ES-I3 (cell line): Measurements from ENCODE around the gene ARPC5.
"Not testable (repeated sequence)": the region's sequence is repeated elsewhere in the genome, so short reads cannot be mapped to it uniquely, and the experiment has no call there.

Experiments
- H3K36me3 ChIP-seq: 2 replicates; pipeline ENCODE4 v1.6.1; 2013; ENCODE audit warnings: mild to moderate bottlenecking, low read length, control low read depth, moderate library complexity; ENCODE audit not compliant: insufficient read depth
- H3K4me1 ChIP-seq: 2 replicates; pipeline ENCODE4 v1.6.1; 2013; ENCODE audit warnings: mild to moderate bottlenecking, control low read depth, low read length; ENCODE audit not compliant: insufficient read depth
- H3K9ac ChIP-seq: 2 replicates; pipeline ENCODE4 v1.6.1; 2013; ENCODE audit warnings: low read depth, mild to moderate bottlenecking, low read length, moderate library complexity
- H3K9me3 ChIP-seq: 2 replicates; pipeline ENCODE4 v1.6.1; 2013; ENCODE audit warnings: mild to moderate bottlenecking, low read length, moderate library complexity; ENCODE audit not compliant: control insufficient read depth, insufficient read depth

Gene ARPC5

DNA sequence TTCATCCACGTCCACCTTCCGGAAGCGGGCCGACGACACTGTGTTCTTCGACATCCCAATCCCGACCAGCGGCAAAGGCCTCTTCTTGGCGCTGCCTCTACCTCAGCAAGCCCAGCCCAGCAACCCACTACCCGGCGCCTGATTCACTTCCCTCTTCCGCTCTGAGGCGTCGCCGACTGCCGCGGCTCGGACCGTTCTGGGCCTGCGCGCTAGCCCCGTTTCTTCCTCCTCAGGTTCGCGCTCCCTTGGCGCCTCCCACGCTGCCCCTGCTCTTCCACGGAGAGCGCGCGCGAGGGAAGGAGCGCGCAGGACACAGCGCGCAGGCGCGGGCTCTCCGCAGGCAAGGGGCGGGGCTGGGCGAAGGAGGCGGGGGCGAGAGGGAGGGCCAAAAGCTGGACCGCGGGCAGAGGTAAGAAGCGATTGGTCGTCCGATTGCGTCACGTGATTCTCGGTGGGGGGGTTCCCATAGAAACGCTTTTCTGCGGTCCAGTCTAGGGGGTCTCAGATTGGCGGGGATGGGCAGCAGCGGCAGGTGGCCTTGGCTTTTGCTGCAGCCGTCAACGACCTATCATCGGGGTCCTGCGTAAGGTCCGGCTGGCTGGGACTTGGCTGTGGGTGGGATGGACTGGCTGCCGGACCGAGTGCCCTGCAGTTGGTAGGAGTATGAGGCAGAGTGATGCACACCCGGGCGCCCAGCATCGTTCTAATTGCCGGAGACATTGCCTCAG lies at the start of gene ARPC5:
ARPC5 (minus strand) TSS at position 178 of the 728 bp plus-strand sequence; CDS start at position 54, 124 bp downstream.
- no peaks in the 10 kb centered on the region for H3K9me3 ChIP-seq
- H3K4me1 ChIP-seq: no peaks in the 10 kb centered on the region
- no peaks in the 10 kb centered on the region for H3K36me3 ChIP-seq
- peak within 1 kb of the TSS; percentile 93 for H3K9ac ChIP-seq

DNA sequence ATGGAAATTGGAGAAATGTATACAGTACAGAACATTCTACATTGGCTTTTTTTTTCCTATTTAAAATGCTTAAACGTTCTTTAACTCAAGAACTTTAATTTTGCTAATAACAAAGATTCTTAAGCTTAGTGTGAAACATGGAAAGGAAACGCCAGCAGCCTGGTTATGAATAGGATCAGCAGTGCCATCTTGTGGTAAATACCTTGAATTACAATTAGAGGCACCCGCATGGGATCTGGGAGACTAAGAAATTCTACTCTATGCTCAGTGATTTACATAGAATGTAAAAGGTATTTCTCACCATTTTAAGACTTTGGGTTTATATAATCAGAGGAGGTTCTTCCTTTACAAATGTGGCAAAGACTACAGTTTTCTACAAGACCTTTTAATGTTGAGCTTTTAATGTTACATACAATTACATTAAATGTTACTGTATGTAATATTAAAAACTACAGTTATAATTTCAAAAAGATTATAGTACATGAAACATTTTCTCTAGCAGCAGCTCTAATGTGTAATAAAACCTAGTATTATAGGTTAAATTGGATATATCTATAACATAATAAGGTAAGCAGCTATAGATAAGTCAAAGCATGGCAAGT lies 49.6 kb upstream of the ARPC5 start:
- no peaks in the 10 kb centered on the region; the same call in none of the 2 replicates for H3K4me1 ChIP-seq
- no peaks in the 10 kb centered on the region for H3K9me3 ChIP-seq
- no peak overlapping the region for H3K9ac ChIP-seq
- H3K36me3 ChIP-seq: no peaks in the 10 kb centered on the region

DNA sequence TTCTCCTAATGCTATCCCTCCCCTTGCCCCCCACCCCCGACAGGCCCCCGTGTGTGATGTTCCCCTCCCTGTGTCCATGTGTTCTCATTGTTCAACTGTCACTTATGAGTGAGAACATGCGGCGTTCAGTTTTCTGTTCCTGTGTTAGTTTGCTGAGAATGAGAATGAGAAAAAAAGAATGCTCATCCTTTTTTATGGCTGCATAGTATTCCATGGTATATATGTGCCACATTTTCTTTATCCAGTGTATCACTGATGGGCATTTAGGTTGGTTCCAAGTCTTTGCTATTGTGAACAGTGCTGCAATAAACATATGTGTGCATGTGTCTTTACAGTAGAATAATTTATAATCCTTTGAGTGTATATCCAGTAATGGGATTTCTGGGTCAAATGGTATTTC lies 43.8 kb upstream of the ARPC5 start:
- H3K36me3 ChIP-seq, H3K9ac ChIP-seq, H3K4me1 ChIP-seq, H3K9me3 ChIP-seq: not testable (repeated sequence)

DNA sequence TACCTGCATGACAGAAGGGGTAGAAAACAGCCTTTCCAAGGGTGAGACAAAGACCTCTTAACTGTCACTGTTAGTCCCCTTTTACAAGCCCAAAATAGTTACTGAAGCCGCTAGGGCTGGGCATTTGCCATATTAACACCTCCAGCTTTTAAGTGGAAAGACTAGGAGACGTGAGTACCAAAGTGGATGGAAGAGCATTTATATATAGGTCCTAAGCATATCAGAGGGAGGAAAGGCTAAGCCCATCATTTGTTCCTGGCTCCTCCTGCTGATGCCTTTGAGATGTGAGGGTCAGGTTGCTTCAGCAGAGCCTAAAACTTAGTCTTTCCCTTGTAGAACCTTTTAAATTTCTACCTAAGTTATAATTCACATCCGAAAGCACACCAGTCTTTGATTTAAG lies 43.2 kb upstream of the ARPC5 start:
- Histone ChIP-seq H3K36me3 (no peaks in the 10 kb centered on the region), H3K9ac (no peak overlapping the region), H3K9me3 (no peaks in the 10 kb centered on the region), H3K4me1 (no peaks in the 10 kb centered on the region)

DNA sequence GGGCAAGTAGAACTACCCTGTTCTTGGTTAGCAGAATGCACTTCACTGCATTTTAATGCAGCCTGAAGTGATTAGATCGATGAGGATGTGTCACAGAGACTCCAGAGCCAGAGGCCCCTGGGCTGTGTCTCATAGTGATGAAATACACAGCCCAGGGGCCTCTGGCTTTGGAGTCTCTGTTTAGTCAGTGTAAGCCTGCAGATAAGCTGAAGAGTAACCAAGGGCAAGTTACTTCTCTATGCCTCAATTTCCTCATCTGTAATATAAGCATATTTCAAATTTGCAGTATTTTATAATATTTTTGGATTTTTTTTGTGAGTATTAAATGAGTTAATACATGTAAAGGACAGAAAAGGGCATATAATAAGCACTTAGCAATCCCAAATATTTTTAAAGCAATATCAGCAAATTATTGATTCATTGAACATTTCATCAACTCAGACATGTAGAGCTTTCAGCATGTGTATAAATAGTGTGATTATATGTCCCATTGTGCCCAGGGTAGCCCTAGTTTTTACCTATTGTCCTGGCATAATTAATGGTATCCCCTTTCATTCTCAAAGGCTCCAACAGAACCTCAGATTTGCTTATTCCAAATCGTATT lies 41.1 kb upstream of the ARPC5 start:
- Histone ChIP-seq H3K9ac (no peak overlapping the region), H3K36me3 (no peaks in the 10 kb centered on the region), H3K9me3 (no peaks in the 10 kb centered on the region), H3K4me1 (no peaks in the 10 kb centered on the region)

DNA sequence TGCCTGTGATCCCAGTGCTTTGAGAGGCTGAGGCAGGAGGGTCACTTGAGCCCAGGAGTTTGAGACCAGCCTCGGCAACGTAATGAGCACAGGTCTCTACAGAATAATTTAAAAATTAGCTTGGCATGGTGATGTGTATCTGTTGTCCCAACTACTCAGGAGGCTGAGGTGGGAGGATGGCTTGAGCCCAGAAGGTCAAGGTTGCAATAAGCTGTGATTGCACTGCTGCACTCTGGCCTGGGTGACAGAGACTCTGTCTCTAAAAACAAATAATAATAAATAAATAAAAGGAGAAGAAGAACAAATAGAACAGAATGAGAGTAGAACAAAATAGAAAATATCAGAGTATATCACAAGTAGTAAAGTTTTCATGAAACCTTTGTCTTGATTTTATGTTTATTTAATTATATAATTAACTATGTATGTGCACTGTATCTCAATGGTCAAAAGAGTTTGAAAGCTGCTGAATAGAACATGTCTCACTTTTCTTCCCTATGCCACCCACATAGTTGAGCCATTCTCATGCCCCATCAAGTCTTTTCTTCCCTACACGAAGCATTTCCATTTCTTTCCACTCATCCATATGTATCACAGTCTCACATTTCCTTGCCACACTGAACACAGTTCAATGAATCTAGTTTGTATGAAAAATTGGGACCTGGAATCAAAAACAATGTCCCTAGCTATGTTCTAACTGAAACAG lies 40.5 kb upstream of the ARPC5 start:
- H3K9ac ChIP-seq: no peak overlapping the region
- H3K4me1 ChIP-seq: no peaks in the 10 kb centered on the region
- no peaks in the 10 kb centered on the region; the same call in 1 of the 2 replicates for H3K9me3 ChIP-seq
- no peaks in the 10 kb centered on the region for H3K36me3 ChIP-seq

DNA sequence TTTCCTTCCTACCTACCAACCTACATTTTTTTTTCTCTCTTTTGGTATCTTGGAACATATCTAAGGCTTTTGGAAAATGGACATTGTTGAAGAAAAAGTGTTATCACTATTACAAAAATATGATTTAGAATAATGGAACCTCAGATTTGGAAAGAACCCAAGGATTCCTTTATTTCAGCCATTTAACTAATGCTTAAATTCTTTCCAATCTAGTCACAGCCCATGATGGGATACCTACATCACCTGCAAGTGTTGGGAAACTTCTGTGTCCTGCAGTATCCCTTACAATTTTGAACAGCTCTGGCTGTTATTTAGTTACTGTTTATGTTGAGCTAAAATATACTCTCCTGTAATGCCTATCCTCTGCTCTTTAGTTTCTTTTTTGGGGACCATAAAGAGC lies 39.8 kb upstream of the ARPC5 start:
- no peaks in the 10 kb centered on the region for H3K4me1 ChIP-seq
- H3K9ac ChIP-seq: no peak overlapping the region
- H3K36me3 ChIP-seq: no peaks in the 10 kb centered on the region
- H3K9me3 ChIP-seq: no peaks in the 10 kb centered on the region; the same call in 1 of the 2 replicates

DNA sequence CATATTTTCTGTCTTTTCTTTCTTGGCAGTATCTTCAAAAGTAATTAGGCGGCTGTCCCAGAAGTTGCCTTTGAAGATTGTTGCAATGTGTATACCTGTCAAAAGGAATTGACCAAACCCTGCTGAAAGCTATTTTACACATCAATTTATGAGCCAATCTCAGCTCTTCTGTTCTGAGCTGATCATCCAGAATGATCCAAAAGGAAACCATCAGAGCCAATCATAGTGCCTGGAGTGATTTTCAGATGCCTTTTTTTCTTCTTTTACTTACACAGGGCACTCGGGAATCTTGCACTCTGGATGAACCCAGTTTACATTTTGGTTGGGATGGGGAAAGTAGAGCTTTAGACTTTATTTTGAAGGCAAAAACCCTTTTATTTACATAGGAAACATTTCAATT lies 39.3 kb upstream of the ARPC5 start:
- Histone ChIP-seq H3K4me1 (no peaks in the 10 kb centered on the region), H3K36me3 (no peaks in the 10 kb centered on the region), H3K9me3 (no peaks in the 10 kb centered on the region; the same call in 1 of the 2 replicates), H3K9ac (no peak overlapping the region)

DNA sequence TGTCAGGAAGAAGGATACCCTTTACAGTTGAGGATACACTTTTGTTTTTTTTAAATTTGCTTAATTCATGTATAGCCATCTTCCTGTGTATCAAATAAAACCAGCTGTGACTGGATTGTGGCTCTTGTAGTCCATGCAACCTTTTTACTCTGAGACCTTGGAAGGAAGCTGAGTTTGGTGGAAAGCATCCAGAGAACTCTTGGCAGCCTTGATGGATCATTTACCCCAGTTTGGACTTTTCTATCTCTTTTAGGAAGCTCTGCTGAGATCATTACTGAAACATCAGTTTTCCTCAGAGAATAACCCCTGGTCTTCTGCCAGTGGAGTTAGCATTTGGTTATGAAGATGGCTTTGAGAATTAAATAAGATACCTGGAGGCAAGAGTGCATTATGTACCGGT lies 38.8 kb upstream of the ARPC5 start:
- peaks cover 2% of the 10 kb centered on the region; the same call in 1 of the 2 replicates for H3K9me3 ChIP-seq
- no peaks in the 10 kb centered on the region for H3K36me3 ChIP-seq
- no peak overlapping the region for H3K9ac ChIP-seq
- no peaks in the 10 kb centered on the region for H3K4me1 ChIP-seq

DNA sequence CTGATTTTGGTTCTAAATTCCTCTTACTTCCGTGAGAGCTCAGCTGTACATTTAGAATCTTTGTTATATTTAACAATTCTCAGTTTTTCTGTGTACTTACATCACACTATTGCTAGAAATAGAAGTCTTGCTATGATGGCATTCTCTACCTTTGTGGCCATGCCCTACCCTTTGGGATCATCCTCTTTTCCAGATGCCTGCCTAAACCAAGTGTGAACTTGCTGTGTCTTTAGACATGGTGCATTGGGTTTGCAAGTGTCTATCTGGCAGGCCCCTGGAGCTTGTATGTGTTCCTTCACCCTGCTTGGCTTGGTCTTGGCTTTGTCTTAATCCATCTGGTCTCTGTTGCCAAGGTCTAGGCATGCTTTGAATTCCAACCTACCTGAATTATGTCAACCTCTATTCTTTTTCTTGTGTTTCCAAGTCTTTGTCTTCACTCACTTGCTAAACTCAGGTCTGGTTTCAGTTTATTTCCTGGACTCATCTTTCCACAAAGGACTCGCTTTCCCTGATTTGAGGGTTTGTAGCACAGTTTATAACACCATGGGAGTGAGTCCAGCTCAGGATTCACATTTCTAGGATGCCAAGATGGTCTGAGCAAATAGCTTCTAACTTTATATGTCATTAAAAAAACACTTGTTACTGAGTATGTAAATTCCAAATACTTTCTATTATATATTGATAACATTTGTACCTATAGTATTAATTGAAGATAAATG lies 38.2 kb upstream of the ARPC5 start:
- Histone ChIP-seq H3K4me1 (no peaks in the 10 kb centered on the region), H3K9me3 (peaks cover 3% of the 10 kb centered on the region; the same call in 1 of the 2 replicates), H3K36me3 (no peaks in the 10 kb centered on the region), H3K9ac (no peak overlapping the region)

DNA sequence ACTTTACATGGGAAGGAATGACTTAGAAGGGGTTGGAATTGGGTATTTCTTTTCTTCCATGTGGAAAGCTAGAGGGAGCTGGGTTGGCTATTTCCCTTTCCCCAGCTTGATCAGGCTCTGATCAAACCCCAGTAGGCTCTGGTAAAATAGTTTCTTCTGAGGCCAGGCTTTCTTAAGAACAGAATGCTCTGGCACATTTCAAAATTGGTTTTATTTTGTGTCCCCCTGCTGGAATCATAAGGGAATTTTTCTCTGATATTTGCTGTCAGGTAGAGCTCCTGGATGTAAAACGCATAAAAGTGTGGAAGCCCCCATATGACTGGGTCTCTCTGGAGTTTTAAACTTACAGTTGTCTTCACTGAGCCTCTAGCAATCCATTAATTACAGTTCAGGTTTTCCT lies 34.6 kb upstream of the ARPC5 start:
- H3K36me3 ChIP-seq: no peaks in the 10 kb centered on the region
- H3K9ac ChIP-seq: no peak overlapping the region
- peaks cover 3% of the 10 kb centered on the region; the same call in 1 of the 2 replicates for H3K9me3 ChIP-seq
- H3K4me1 ChIP-seq: no peaks in the 10 kb centered on the region

DNA sequence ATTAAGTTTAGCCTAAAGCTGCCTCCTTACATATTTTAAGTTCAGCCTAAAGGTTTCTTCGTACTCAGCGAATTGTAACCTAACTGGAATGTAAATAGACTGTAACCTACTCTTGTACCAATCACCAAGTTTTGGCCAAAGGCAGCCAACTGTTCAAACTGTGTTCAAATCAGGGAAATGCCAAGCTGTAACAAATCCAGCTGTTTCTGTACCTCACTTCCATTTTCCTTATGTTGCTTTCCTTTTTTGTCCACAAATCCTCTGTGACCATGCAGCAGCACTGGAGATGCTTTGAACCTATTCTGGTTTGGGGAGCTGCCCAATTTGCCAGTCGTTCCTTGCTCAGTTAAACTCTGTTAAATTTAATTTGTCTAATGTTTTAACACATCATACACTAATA lies 20.8 kb upstream of the ARPC5 start:
- Histone ChIP-seq H3K9ac (no peak overlapping the region), H3K36me3 (no peaks in the 10 kb centered on the region), H3K9me3 (no peaks in the 10 kb centered on the region), H3K4me1 (peaks cover 4% of the 10 kb centered on the region)

DNA sequence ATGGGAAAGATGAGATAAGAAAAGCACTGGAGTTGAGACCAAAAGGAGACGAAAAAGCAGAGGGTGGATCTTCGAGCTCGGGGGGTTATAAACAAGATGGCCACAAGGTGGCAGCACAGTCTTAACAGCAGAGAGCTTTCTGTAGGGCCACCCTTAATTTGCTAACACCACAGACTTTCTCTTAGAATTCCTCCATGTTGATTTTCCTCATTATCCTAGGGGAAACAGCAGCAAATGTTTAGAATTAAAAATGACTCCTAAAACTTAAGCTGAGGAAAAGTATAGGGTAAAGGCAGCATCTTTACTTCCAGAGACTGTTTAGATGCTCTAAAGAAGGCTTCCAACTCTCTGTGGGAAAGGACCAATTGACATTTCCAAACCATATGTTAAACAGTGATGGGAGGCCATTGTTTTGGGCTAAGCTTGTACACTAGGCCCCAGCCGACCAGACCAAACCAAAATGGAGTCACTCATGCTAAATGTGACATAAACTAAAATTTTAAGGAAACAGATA lies 20.0 kb upstream of the ARPC5 start:
- H3K4me1 ChIP-seq: peaks cover 6% of the 10 kb centered on the region
- no peak overlapping the region for H3K9ac ChIP-seq
- no peaks in the 10 kb centered on the region for H3K9me3 ChIP-seq
- no peaks in the 10 kb centered on the region for H3K36me3 ChIP-seq

DNA sequence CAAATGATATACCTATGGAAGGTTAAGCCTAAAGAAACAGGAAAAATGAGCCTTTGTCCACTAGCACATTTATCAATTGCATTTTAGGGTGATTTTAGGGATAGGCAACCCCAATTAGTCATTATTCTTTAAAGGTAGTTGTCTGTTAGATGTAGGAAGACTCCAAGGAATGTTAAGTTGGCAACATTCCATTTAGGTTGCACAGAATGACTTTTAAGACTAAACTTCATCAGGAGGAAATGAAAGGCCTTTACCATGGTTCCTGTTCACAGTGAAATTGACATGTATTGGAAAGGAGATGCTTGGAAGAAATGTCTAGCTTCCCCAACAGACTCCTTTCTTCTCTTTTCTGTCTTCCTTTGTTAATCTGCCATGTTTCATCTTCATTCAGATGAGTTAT lies 19.1 kb upstream of the ARPC5 start:
- Histone ChIP-seq H3K9ac (no peak overlapping the region), H3K36me3 (no peaks in the 10 kb centered on the region), H3K4me1 (peaks cover 6% of the 10 kb centered on the region), H3K9me3 (no peaks in the 10 kb centered on the region)
